Measurements from ENCODE around the gene GCN1.
"Not testable (repeated sequence)": the region's sequence is repeated elsewhere in the genome, so short reads cannot be mapped to it uniquely, and the experiment has no call there.

GCN1 gene

DNA sequence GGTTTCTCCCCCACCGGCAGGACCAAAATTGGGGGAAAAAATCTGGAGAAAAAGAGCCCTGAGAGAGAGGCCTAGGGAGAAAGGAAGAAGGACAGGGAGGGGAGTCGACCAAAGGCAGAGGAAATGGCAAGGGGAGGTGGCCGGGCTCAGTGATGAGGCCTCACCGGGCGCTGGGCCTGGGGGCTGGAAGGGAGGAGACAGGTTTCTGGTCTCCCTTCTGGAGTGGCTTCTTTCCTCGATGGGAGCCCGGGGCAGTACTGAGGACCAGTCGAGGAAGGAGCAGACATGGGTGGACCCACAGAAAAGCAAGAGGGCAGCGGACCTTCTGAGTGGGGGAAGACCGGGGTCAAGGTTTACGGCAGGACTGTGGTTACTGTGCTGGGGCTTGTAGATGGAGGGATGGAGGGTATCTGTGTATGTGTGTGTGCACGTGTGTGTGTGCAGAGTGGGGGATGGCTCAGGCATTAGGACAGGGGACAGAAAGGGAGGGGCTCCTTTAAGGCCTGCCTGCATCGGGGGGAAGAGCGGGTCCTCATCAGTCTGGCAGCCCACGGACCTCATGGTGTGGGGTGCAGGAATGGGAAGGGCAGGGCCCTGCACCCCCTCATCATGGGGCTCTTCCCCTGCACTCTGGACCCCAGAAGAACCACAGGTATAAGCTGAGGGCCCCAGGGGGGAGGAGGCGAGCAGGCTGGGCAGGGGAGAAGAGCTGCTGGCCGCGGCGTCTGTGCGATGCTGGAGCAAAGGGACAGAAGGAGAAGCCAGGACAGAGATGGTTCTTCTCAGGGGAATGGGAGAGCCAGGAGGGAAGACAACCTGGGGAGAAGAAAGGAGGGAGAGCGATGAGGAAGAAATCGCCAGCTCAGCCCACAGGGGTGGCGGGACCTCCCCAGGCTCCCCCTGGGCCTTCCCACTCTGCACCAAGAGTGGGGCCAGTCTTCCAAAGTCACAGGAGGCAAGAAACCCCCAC is 21.5 kb upstream of the GCN1 start:
- no peak for DNase-seq (ENCODE audit: low read depth in 2 of 2)

DNA sequence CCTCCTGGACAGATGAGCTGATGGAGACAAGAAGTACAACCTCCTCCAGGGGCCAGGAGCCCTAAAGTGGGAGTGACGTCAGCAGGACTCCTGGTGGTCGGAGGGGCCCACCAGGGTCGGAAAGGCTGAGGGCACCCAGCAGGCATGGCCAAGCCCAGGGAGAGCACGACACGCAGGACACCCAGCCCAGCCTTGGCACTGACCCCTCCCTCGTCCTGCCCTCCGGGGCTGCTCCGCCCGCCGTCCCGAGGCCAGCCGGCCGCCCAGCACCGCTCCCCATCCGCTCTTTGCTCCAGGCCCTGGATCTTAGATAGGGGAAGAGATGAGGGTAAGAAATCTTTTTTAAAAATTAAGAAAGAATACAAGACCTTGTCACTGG is 20.8 kb upstream of the GCN1 start:
- DNase-seq (ENCODE audit: low read depth in 2 of 2): no peak

DNA sequence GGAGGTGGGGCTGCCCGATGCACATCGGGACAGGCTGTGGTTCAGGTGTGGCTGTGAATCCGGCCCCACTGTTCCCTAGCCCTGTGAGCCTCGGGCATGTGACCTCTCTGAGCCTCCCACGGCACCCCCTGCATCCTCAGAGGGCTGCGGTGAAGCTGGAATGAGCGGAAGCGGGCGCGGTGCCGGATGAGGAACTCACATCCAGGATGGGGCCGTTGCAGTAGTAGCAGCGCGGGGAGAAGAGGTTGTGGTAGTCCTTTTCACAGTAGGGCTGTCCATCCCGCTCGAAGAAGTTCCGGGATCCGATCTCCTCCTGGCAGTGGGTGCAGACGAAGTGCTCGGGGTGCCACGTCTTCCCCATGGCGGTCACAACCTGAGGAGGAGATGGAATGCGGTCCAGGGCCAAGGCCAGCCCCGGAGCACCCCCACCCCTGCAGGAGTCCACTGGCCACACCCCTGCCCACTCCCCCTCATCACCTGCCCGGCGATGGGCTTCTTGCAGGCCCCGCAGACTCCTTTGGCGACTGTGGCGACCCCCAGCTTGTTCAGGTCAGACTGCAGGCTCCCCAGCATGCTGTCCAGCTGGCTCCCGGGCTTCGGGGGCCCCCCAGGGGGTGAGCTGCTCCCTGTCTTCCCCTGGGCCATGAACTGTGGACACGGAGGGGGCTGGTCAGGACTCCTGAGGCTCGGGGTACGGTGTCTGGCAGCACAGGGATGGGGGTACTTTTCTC is 20.3 kb upstream of the GCN1 start:
- DNase-seq (ENCODE audit: low read depth in 2 of 2): no peak

GRCh38 chr12:120213758-120214157 is 19.2 kb upstream of the GCN1 start:
- DNase-seq (ENCODE audit: low read depth in 2 of 2): no peak

DNA sequence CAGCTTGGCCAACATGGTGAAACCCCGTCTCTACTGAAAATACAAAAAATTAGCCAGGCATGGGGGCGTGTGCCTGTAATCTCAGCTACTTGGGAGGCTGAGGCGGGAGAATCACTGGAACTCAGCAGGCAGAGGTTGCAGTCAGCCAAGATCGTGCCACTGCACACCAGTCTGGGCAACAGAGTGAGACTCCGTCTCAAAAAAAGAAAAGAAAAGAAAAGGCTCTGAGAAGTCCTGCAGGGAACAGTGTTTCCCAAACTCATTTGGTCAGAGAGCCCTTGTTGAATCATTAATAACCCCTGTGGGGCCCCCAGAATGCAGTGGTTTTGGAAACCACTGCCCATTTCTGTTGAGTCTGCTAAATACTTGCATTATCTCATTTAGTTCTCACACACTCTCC is 18.7 kb upstream of the GCN1 start:
- DNase-seq (ENCODE audit: low read depth in 2 of 2): not testable (repeated sequence)

DNA sequence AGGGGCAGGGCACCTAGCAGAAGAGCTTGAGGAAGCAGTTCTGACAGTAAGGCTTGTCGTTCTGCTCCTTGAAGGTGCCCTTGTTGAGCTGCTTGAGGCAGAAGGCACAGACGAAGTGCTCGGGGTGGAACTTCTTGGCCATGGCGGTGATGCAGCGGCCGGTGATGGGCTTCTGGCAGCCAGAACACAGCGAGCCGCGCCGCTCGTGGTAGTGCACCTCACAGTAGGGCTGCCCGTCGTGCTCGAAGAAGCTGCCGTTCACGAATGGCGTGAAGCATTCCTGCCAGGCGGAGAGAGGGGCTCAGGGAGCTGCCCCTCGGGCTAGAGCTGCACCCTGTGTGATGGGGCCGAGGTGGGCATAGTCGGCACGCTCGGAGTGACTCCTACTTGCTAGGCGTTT is 17.8 kb upstream of the GCN1 start:
- no peak for DNase-seq (ENCODE audit: low read depth in 2 of 2)

GRCh38 chr12:120211904-120212283 is 17.4 kb upstream of the GCN1 start:
- no peak for DNase-seq (ENCODE audit: low read depth in 2 of 2)

DNA sequence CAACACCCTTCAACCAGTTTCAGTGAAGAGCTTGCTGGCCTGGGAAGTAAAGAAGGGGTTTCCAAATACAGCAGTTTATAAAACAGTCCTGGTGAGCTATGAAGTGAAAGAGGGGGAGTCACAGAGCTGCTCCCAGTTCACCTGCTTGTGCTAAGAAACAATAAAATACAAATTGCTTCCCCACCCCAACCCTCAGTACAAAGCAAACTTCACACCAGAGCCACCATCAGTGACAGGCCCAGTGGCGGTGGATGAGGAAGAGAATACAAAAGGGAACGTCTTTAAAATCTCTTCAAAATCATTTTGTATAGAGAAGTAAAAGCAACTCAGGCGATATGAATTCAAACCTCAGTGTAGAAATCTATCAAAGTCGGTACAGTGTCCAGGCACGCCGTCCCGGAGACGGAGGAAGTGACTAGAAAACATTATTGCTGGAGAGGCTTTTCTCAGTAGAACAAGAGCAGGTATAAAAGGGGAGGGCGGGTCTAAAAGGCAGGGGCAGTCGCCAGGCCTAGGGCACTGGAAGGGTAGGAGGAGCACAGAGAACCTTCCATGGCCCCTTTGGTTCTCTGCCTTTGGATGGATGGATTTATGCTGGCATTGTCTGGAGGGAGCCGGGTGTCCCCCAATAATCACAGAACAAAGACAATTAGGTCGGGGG is 16.9 kb upstream of the GCN1 start:
- DNase-seq (ENCODE audit: low read depth in 2 of 2): no peak

- DNase-seq (ENCODE audit: low read depth in 2 of 2): no peak
Measured at GRCh38 chr12:120209851-120210250, 15.3 kb upstream of the GCN1 start.

GRCh38 chr12:120207227-120207626 is 12.7 kb upstream of the GCN1 start:
- no peak for DNase-seq (ENCODE audit: low read depth in 2 of 2)

GRCh38 chr12:120206781-120207180 is 12.3 kb upstream of the GCN1 start:
- DNase-seq (ENCODE audit: low read depth in 2 of 2): not testable (repeated sequence)

DNA sequence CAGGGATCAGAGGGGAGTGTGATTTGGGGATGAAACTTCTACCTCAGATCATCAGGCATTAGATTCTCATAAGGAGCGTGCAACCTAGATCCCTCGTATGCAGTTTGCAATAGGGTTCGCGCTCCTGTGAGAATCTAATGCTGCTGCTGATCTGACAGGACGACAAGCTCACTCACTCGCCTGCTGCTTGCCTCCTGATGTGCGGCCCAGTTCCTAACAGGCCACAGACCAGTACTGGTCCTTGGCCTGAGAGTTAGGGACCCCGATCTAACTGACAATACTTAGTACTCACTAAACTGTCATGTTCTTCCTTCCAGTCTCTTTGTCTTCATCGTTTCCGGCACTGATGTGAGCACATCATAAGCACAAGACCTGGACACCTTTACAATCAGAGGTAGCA is 11.7 kb upstream of the GCN1 start:
- DNase-seq (ENCODE audit: low read depth in 2 of 2): no peak

DNA sequence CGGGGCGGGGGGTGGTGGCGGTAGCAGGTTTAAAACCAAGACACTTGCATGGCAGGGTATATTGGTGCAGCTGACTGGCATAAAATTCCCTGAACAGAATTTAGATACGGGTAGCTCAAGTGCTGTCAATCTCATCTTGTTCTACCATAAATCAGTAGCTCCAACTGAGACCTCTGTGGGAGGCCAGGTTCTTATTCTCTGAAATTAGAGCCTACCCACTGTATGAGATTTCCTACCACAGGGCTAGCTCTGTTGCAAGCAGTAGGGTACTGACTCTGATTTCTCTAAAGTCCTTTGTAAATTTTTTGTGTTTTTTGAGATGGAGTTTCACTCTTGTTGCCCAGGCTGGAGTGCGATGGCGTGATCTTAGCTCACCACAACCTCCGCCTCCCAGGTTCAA is 9.7 kb upstream of the GCN1 start:
- DNase-seq (ENCODE audit: low read depth in 2 of 2): no peak

DNA sequence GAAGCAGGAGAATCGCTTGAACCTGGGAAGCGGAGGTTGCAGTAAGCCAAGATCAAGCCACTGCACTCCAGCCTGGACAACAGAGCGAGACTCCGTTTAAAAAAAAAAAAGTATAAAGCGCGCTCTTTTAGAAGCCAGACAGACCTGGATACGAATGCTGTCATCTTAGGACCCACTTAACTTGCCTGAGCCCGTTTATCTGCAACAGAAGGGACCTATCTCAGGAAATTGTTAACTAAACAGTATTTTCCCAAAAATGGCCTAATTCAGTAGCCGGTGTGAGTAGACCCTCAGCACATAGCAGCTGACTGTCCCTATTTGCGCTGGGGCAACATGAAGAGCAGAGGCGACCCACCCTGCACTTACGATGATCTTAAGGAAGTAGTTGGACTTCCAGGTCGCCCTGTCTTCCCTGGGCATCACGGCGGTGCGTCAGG is 5.9 kb upstream of the GCN1 start:
- no peak for DNase-seq (ENCODE audit: low read depth in 2 of 2)

- peak in 1 of 2 donors; percentile 27 for DNase-seq (ENCODE audit: low read depth in 2 of 2)
Measured at GRCh38 chr12:120199595-120200306, 5.2 kb upstream of the GCN1 start.

DNA sequence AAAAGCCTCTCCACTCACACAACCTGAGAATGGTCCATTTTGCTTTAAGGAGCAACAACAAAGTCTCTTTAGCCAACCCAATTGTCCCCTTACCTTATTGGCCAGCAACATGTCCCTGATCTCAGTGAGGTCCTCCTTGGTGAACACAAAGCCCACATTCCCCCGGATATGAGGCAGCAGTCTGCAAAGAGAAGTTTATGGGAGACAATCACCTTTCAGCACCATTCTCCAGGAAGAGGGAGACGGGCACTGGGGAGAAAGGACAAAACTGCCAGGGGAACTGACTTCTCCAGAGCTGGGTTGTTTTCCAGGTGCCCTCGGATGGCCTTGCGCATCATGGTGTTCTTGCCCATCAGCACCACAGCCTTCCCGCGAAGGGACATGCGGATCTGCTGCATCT is 4.5 kb upstream of the GCN1 start:
- DNase-seq (ENCODE audit: low read depth in 2 of 2): no peak

DNA sequence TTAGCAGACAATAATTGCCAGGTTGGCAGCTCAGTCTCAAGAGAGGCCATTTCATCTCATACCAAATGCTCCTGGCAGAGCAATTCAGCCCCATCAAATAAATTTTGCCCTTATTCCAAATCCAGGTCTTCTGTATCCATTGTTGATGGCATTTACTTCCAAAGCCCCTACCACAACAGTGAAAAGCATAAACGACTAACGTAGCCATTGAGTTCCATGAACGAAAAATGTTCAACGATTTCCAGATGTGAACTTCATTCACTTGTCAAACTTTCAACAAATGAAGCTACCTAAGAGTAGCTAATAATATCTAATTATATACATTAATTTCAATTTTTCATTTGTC is 3.0 kb upstream of the GCN1 start:
- no peak for DNase-seq (ENCODE audit: low read depth in 2 of 2)

GRCh38 chr12:120196817-120197541 is 2.5 kb upstream of the GCN1 start:
- not testable (repeated sequence) for DNase-seq (ENCODE audit: low read depth in 2 of 2)

DNA sequence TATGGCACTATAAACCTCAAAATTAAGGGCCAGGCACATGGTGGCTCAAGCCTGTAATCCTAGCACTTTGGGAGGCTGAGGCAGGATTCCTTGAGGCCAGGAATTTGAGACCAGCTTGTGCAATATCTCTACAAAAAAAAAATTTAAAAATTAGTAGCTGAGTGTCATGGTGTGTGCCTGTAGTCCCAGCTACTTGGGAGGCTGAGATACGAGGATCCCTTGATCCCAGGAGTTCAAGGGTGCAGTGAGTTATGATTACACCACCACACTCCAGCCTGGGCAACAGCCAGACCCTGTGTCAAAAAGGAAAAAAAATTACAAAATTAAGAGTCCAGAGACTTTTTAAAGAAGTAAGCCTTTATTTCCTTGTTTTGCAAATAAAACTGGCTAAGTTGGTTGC is 1.8 kb upstream of the GCN1 start:
- no peak for DNase-seq (ENCODE audit: low read depth in 2 of 2)

GRCh38 chr12:120194226-120194533 is 335 bp downstream of the GCN1 start:
- no peak for DNase-seq (ENCODE audit: low read depth in 2 of 2)

DNA sequence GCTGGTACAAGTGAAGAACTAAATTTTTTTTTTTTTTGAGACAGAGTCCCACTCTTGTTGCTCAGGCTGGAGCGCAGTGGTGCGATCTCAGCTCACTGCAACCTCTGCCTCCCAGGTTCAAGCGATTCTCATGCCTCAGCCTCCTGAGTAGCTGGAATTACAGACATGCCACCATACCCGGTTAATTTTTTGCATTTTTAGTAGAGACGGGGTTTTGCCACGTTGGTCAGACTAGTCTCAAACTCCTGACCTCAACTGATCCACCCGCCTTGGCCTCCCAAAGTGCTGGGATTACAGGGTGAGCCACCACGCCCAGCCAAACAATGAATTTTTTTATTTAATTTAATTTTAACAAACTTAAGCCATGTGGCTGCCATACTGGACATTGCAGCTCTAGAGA is 1.2 kb downstream of the GCN1 start:
- DNase-seq (ENCODE audit: low read depth in 2 of 2): not testable (repeated sequence)
